ENCODE measurements around the gene KLHL30. TPM values are rescaled to one million over a fixed set of nuclear protein-coding genes. Genes with fewer than 3 reads are reported as not detected.

Gene KLHL30
- total RNA-seq, 2 donors from 2014 or later = not detected

GRCh38 chr2:238117199-238118154 is 21.0 kb upstream of the KLHL30 start:
- H3K9me3 ChIP-seq (ENCODE audit: control insufficient read depth, low read length) = peaks cover 8% of the 10 kb centered on the region
- Mint-ChIP-seq H3K9me3 (no peaks in the 10 kb centered on the region), H3K36me3 (ENCODE audit: low read depth) (no peaks in the 10 kb centered on the region), H3K4me3 (no peak overlapping the region), H3K4me1 (no peaks in the 10 kb centered on the region), H3K27ac (no peak overlapping the region), H3K27me3 (ENCODE audit: insufficient read depth) (peaks cover 8% of the 10 kb centered on the region)
- H3K4me3 ChIP-seq (ENCODE audit: low read length) = no peak overlapping the region
- no peaks in the 10 kb centered on the region for H3K4me1 ChIP-seq (ENCODE audit: control insufficient read depth, insufficient read depth, low read length)
- no peak for TF ChIP-seq CTCF (conservative IDR thresholded peaks at IDR 0.05)
- 78 to 86% methylated on average over 7 to 11 of the region's 11 CpGs for WGBS, 2 experiments (ENCODE audit: insufficient coverage in 1 of 2, insufficient read length in 1 of 2)
- no peak overlapping the region for H3K9ac ChIP-seq (ENCODE audit: extremely low read depth, low read length, poor library complexity, severe bottlenecking)
- peaks cover 6% of the 10 kb centered on the region for H3K27me3 ChIP-seq (ENCODE audit: control insufficient read depth, insufficient read depth, low read length, poor library complexity, severe bottlenecking)
- no peak overlapping the region for H3K27ac ChIP-seq (ENCODE audit: low read depth, low read length)
- no peaks in the 10 kb centered on the region for H3K36me3 ChIP-seq (ENCODE audit: control insufficient read depth, insufficient read depth, low read length)
- peak; percentile 30 for DNase-seq

- no peaks in the 10 kb centered on the region for H3K9me3 Mint-ChIP-seq
- Histone ChIP-seq H3K27ac (ENCODE audit: low read depth, low read length) (no peak overlapping the region), H3K4me1 (ENCODE audit: control insufficient read depth, insufficient read depth, low read length) (no peaks in the 10 kb centered on the region), H3K36me3 (ENCODE audit: control insufficient read depth, insufficient read depth, low read length) (no peaks in the 10 kb centered on the region), H3K27me3 (ENCODE audit: control insufficient read depth, insufficient read depth, low read length, poor library complexity, severe bottlenecking) (peaks cover 6% of the 10 kb centered on the region), H3K9me3 (ENCODE audit: control insufficient read depth, low read length) (no peaks in the 10 kb centered on the region), H3K9ac (ENCODE audit: extremely low read depth, low read length, poor library complexity, severe bottlenecking) (no peak overlapping the region), H3K4me3 (ENCODE audit: low read length) (no peak overlapping the region)
- 79 to 84% methylated on average over 12 to 15 of the region's 15 CpGs for WGBS, 2 experiments (ENCODE audit: insufficient coverage in 1 of 2, insufficient read length in 1 of 2)
- H3K27ac Mint-ChIP-seq = no peak overlapping the region
- H3K4me1 Mint-ChIP-seq = no peaks in the 10 kb centered on the region
- no peak overlapping the region for H3K4me3 Mint-ChIP-seq
- TF ChIP-seq CTCF (conservative IDR thresholded peaks at IDR 0.05) = no peak
- no peaks in the 10 kb centered on the region for H3K36me3 Mint-ChIP-seq (ENCODE audit: low read depth)
- H3K27me3 Mint-ChIP-seq (ENCODE audit: insufficient read depth) = peaks cover 8% of the 10 kb centered on the region
- no peak for DNase-seq
Observed at GRCh38 chr2:238119756-238120462, 18.6 kb upstream of the KLHL30 start.

GRCh38 chr2:238120463-238121298 is 17.8 kb upstream of the KLHL30 start:
- no peaks in the 10 kb centered on the region for H3K9me3 Mint-ChIP-seq
- no peak overlapping the region for H3K4me3 Mint-ChIP-seq
- no peaks in the 10 kb centered on the region for H3K9me3 ChIP-seq (ENCODE audit: control insufficient read depth, low read length)
- peak; percentile 85 for DNase-seq
- H3K36me3 ChIP-seq (ENCODE audit: control insufficient read depth, insufficient read depth, low read length) = no peaks in the 10 kb centered on the region
- no peaks in the 10 kb centered on the region for H3K4me1 Mint-ChIP-seq
- peak overlapping the region; percentile 44 for H3K27ac ChIP-seq (ENCODE audit: low read depth, low read length)
- H3K4me1 ChIP-seq (ENCODE audit: control insufficient read depth, insufficient read depth, low read length) = no peaks in the 10 kb centered on the region
- H3K27ac Mint-ChIP-seq = no peak overlapping the region
- 56 to 72% methylated on average over 9 to 30 of the region's 30 CpGs for WGBS, 2 experiments (ENCODE audit: insufficient coverage in 1 of 2, insufficient read length in 1 of 2)
- no peak overlapping the region for H3K9ac ChIP-seq (ENCODE audit: extremely low read depth, low read length, poor library complexity, severe bottlenecking)
- H3K36me3 Mint-ChIP-seq (ENCODE audit: low read depth) = no peaks in the 10 kb centered on the region
- no peak overlapping the region for H3K4me3 ChIP-seq (ENCODE audit: low read length)
- peaks cover 8% of the 10 kb centered on the region for H3K27me3 Mint-ChIP-seq (ENCODE audit: insufficient read depth)
- TF ChIP-seq CTCF (conservative IDR thresholded peaks at IDR 0.05) = peak; percentile 55
- H3K27me3 ChIP-seq (ENCODE audit: control insufficient read depth, insufficient read depth, low read length, poor library complexity, severe bottlenecking) = peaks cover 6% of the 10 kb centered on the region

Measured in endodermal cell (in vitro differentiated cells).